Naive thymus-derived CD4-positive, alpha-beta T cell (primary cell): ENCODE results near the gene CNDP2. TPM values are rescaled to one million over a fixed set of nuclear protein-coding genes. Genes with fewer than 3 reads are reported as not detected.

Experiments used
- ATAC-seq: fragments of 150-1000 bp; cut with Tn5 transposase; 2 replicates; pipeline ENCODE4 v1.10.0; 2021; ENCODE audit warnings: mild to moderate bottlenecking, moderate library complexity
- CTCF ChIA-PET: fragments of 350-600 bp; sonication (Branson Sonifier 250); formaldehyde crosslinking; loops from one replicate; lab custom pipeline; 2021; ENCODE audit warnings: antibody characterized with exemption; lab: Charles Lee
- POLR2A ChIA-PET: fragments of 350-600 bp; sonication (Branson Sonifier 250); formaldehyde crosslinking; loops from one replicate; lab custom pipeline; 2021; ENCODE audit warnings: antibody characterized with exemption, inconsistent platforms; lab: Charles Lee
- DNase-seq, 9 donors: peaks; one replicate each; pipeline versions ENCODE4 v3.0.0 to v3.0.0-alpha.2; 2020 to 2022; ENCODE audit warnings: mixed read lengths in 1 of 9
- H3K27ac ChIP-seq: one replicate; pipeline ENCODE4 v1.7.0; 2013; ENCODE audit warnings: mild to moderate bottlenecking, low read depth, low read length, moderate library complexity
- H3K27me3 ChIP-seq, 2 donors: one replicate each; pipeline ENCODE4 v1.7.0; 2013; ENCODE audit warnings: low read length in 2 of 2, mild to moderate bottlenecking in 2 of 2, moderate library complexity in 2 of 2; ENCODE audit not compliant: control insufficient read depth in 2 of 2, insufficient read depth in 2 of 2
- H3K36me3 ChIP-seq, 3 experiments: 1 replicate in 2 of 3; 2 replicates in 1 of 3; pipeline ENCODE4 v1.7.0; 2013; ENCODE audit warnings: low read length in 3 of 3, mild to moderate bottlenecking in 3 of 3, moderate library complexity in 1 of 3; ENCODE audit not compliant: insufficient read depth in 3 of 3, control insufficient read depth in 2 of 3
- H3K4me1 ChIP-seq, 2 donors: one replicate each; pipeline ENCODE4 v1.7.0; 2013; ENCODE audit warnings: low read length in 2 of 2, mild to moderate bottlenecking in 2 of 2, moderate library complexity in 1 of 2; ENCODE audit not compliant: control insufficient read depth in 2 of 2, insufficient read depth in 2 of 2
- H3K4me3 ChIP-seq: 2 replicates; pipeline ENCODE4 v1.7.0; 2013; ENCODE audit warnings: mild to moderate bottlenecking, low read length
- H3K9me3 ChIP-seq, 3 experiments: 1 replicate in 2 of 3; 2 replicates in 1 of 3; pipeline ENCODE4 v1.7.0; 2013; ENCODE audit warnings: low read length in 3 of 3; ENCODE audit not compliant: control insufficient read depth in 2 of 3
- H3K27ac Mint-ChIP-seq, 9 donors: one replicate each; pipeline ENCODE4 v1.8.0; 2020 to 2022; ENCODE audit warnings: mixed read lengths in 9 of 9, mild to moderate bottlenecking in 8 of 9, moderate library complexity in 5 of 9, inconsistent platforms in 2 of 9
- H3K27me3 Mint-ChIP-seq, 5 donors: one replicate each; pipeline ENCODE4 v1.8.0; 2021 to 2022; ENCODE audit warnings: mixed read lengths in 5 of 5, mild to moderate bottlenecking in 1 of 5
- H3K36me3 Mint-ChIP-seq, 5 donors: one replicate each; pipeline ENCODE4 v1.8.0; 2020 to 2022; ENCODE audit warnings: mixed read lengths in 5 of 5, mild to moderate bottlenecking in 3 of 5, inconsistent platforms in 1 of 5
- H3K4me1 Mint-ChIP-seq, 7 donors: one replicate each; pipeline ENCODE4 v1.8.0; 2020 to 2022; ENCODE audit warnings: mixed read lengths in 7 of 7, mild to moderate bottlenecking in 3 of 7, inconsistent platforms in 1 of 7
- H3K4me3 Mint-ChIP-seq, 10 donors: one replicate each; pipeline ENCODE4 v1.8.0; 2020 to 2022; ENCODE audit warnings: mild to moderate bottlenecking in 10 of 10, mixed read lengths in 10 of 10, moderate library complexity in 6 of 10, inconsistent platforms in 2 of 10
- H3K9me3 Mint-ChIP-seq, 11 donors: one replicate each; pipeline ENCODE4 v1.8.0; 2020 to 2022; ENCODE audit warnings: mixed read lengths in 11 of 11, mild to moderate bottlenecking in 4 of 11, inconsistent platforms in 1 of 11, moderate library complexity in 1 of 11
- intact Hi-C, 2 donors: fragments of 100-400 bp; cut with micrococcal nuclease; formaldehyde crosslinking; loops; one replicate each; pipeline ENCODE4 v1.15.1; 2023
- polyA plus RNA-seq, 2 donors: library from polyadenylated mRNA; unstranded; fragments of 300-500 nt; fragmentation: Illumina TruSeq; gene quantifications; one replicate each; pipeline ENCODE4 v1.2.3, GENCODE V29; 2021
- total RNA-seq, 6 experiments: library from RNA in 5 of 6; stranded (reverse) in 5 of 6; gene quantifications; 1 replicate in 5 of 6; 2 replicates in 1 of 6; pipeline ENCODE4 v1.2.3 and lab custom pipeline; 2021 to 2026

CNDP2 gene
- total and polyA plus RNA-seq, 7 experiments from 2014 or later = 87.7 to 169 (median 141) TPM

GRCh38 chr18:74453016-74453566 lies 43.1 kb upstream of the CNDP2 start:
- no peak overlapping the region for H3K4me3 ChIP-seq
- H3K4me1 ChIP-seq = peaks cover 0 to 4% of the 10 kb centered on the region in 2 donors
- Mint-ChIP-seq H3K27ac (no peak overlapping the region), H3K9me3 (no peaks in the 10 kb centered on the region), H3K36me3 (no peaks in the 10 kb centered on the region), H3K4me3 (no peak overlapping the region), H3K27me3 (peaks cover 24 to 51% (median 31%) of the 10 kb centered on the region in 5 donors), H3K4me1 (peaks cover 0 to 15% (median 9%) of the 10 kb centered on the region in 7 donors)
- DNase-seq (no peak), ATAC-seq (no peak)
- intact Hi-C loops = no loop called here
- no peaks in the 10 kb centered on the region for H3K9me3 ChIP-seq
- ChIA-PET POLR2A (no interaction called here), CTCF (interaction anchor here (0.5 to 0.8 kb wide), 3 partner anchors 41 to 111 kb away, joined by 4 read pairs; no protein-coding TSS in a partner anchor)
- no peak overlapping the region for H3K27ac ChIP-seq
- no peaks in the 10 kb centered on the region for H3K36me3 ChIP-seq
- no peaks in the 10 kb centered on the region for H3K27me3 ChIP-seq

GRCh38 chr18:74453642-74454198 lies 42.4 kb upstream of the CNDP2 start:
- no peaks in the 10 kb centered on the region for H3K36me3 Mint-ChIP-seq
- Histone ChIP-seq H3K4me3 (no peak overlapping the region), H3K27ac (no peak overlapping the region), H3K4me1 (peaks cover 0 to 4% of the 10 kb centered on the region in 2 donors), H3K36me3 (no peaks in the 10 kb centered on the region), H3K27me3 (no peaks in the 10 kb centered on the region), H3K9me3 (no peaks in the 10 kb centered on the region)
- intact Hi-C loops = no loop called here
- H3K9me3 Mint-ChIP-seq = no peaks in the 10 kb centered on the region
- H3K4me3 Mint-ChIP-seq = no peak overlapping the region
- DNase-seq (no peak), ATAC-seq (no peak)
- POLR2A ChIA-PET = no interaction called here
- H3K4me1 Mint-ChIP-seq = peaks cover 0 to 20% (median 13%) of the 10 kb centered on the region in 7 donors
- peaks cover 29 to 58% (median 35%) of the 10 kb centered on the region in 5 donors for H3K27me3 Mint-ChIP-seq
- H3K27ac Mint-ChIP-seq = no peak overlapping the region
- CTCF ChIA-PET = interaction anchor here (0.5 to 0.8 kb wide), 2 partner anchors 12 to 97 kb away, joined by 4 read pairs; no protein-coding TSS in a partner anchor

- H3K27me3 ChIP-seq = no peaks in the 10 kb centered on the region
- ATAC-seq (no peak), DNase-seq (no peak)
- H3K36me3 ChIP-seq = no peaks in the 10 kb centered on the region
- Mint-ChIP-seq H3K36me3 (no peaks in the 10 kb centered on the region), H3K27me3 (peaks cover 29 to 63% (median 35%) of the 10 kb centered on the region in 5 donors), H3K4me3 (no peak overlapping the region), H3K4me1 (peaks cover 0 to 26% (median 16%) of the 10 kb centered on the region in 7 donors), H3K9me3 (no peaks in the 10 kb centered on the region), H3K27ac (no peak overlapping the region)
- intact Hi-C loops = no loop called here
- H3K4me3 ChIP-seq = no peak overlapping the region
- H3K27ac ChIP-seq = no peak overlapping the region
- peaks cover 0 to 4% of the 10 kb centered on the region in 2 donors for H3K4me1 ChIP-seq
- CTCF ChIA-PET = interaction anchor here (0.8 kb wide), 1 partner anchor 11 kb away, joined by 4 read pairs; no protein-coding TSS in a partner anchor
- H3K9me3 ChIP-seq = no peaks in the 10 kb centered on the region
- POLR2A ChIA-PET = no interaction called here
Measured at GRCh38 chr18:74454279-74454751, 41.8 kb upstream of the CNDP2 start.

GRCh38 chr18:74455386-74455785 lies 40.8 kb upstream of the CNDP2 start:
- Histone ChIP-seq H3K4me1 (peaks cover 0 to 4% of the 10 kb centered on the region in 2 donors), H3K36me3 (no peaks in the 10 kb centered on the region), H3K27ac (no peak overlapping the region), H3K27me3 (no peaks in the 10 kb centered on the region), H3K9me3 (no peaks in the 10 kb centered on the region), H3K4me3 (no peak overlapping the region)
- peaks cover 0 to 31% (median 19%) of the 10 kb centered on the region in 7 donors for H3K4me1 Mint-ChIP-seq
- intact Hi-C loops = no loop called here
- ChIA-PET CTCF (no interaction called here), POLR2A (no interaction called here)
- DNase-seq (no peak), ATAC-seq (no peak)
- peaks cover 29 to 73% (median 35%) of the 10 kb centered on the region in 5 donors for H3K27me3 Mint-ChIP-seq
- H3K4me3 Mint-ChIP-seq = peak overlapping the region in 1 of 10 donors; percentile 52
- H3K9me3 Mint-ChIP-seq = no peaks in the 10 kb centered on the region
- H3K36me3 Mint-ChIP-seq = no peaks in the 10 kb centered on the region
- peak overlapping the region in 1 of 9 donors; percentile 51 for H3K27ac Mint-ChIP-seq

- ChIA-PET CTCF (interaction anchor here (0.8 kb wide), 1 partner anchor 100 kb away, joined by 3 read pairs; no protein-coding TSS in a partner anchor), POLR2A (no interaction called here)
- Mint-ChIP-seq H3K36me3 (no peaks in the 10 kb centered on the region), H3K27me3 (peaks cover 29 to 75% (median 35%) of the 10 kb centered on the region in 5 donors), H3K4me1 (peaks cover 0 to 32% (median 19%) of the 10 kb centered on the region in 7 donors), H3K4me3 (peak overlapping the region in 5 of 10 donors; percentile 21 to 73 (median 59)), H3K9me3 (no peaks in the 10 kb centered on the region), H3K27ac (no peak overlapping the region)
- intact Hi-C loops = no loop called here
- Histone ChIP-seq H3K27me3 (no peaks in the 10 kb centered on the region), H3K27ac (no peak overlapping the region), H3K4me3 (no peak overlapping the region), H3K36me3 (no peaks in the 10 kb centered on the region), H3K9me3 (no peaks in the 10 kb centered on the region), H3K4me1 (peaks cover 0 to 4% of the 10 kb centered on the region in 2 donors)
- DNase-seq (no peak), ATAC-seq (no peak)
Measured at GRCh38 chr18:74456017-74456348, 40.2 kb upstream of the CNDP2 start.

- Mint-ChIP-seq H3K36me3 (no peaks in the 10 kb centered on the region), H3K9me3 (no peaks in the 10 kb centered on the region), H3K4me1 (peaks cover 0 to 32% (median 19%) of the 10 kb centered on the region in 7 donors), H3K27ac (no peak overlapping the region), H3K4me3 (peak overlapping the region in 7 of 10 donors; percentile 18 to 73 (median 52)), H3K27me3 (peaks cover 29 to 79% (median 35%) of the 10 kb centered on the region in 5 donors)
- ChIA-PET POLR2A (no interaction called here), CTCF (interaction anchor here (0.8 kb wide), 1 partner anchor 101 kb away, joined by 3 read pairs; no protein-coding TSS in a partner anchor)
- Histone ChIP-seq H3K4me1 (peaks cover 0 to 4% of the 10 kb centered on the region in 2 donors), H3K9me3 (no peaks in the 10 kb centered on the region), H3K4me3 (no peak overlapping the region), H3K36me3 (no peaks in the 10 kb centered on the region), H3K27me3 (no peaks in the 10 kb centered on the region), H3K27ac (no peak overlapping the region)
- DNase-seq (peak in 2 of 9 donors; percentile 9 to 12), ATAC-seq (peak; percentile 22)
- intact Hi-C loops = no loop called here
Measured at GRCh38 chr18:74456349-74457042, 39.7 kb upstream of the CNDP2 start.
